Measurements from ENCODE around the gene FCER2.

DNA sequence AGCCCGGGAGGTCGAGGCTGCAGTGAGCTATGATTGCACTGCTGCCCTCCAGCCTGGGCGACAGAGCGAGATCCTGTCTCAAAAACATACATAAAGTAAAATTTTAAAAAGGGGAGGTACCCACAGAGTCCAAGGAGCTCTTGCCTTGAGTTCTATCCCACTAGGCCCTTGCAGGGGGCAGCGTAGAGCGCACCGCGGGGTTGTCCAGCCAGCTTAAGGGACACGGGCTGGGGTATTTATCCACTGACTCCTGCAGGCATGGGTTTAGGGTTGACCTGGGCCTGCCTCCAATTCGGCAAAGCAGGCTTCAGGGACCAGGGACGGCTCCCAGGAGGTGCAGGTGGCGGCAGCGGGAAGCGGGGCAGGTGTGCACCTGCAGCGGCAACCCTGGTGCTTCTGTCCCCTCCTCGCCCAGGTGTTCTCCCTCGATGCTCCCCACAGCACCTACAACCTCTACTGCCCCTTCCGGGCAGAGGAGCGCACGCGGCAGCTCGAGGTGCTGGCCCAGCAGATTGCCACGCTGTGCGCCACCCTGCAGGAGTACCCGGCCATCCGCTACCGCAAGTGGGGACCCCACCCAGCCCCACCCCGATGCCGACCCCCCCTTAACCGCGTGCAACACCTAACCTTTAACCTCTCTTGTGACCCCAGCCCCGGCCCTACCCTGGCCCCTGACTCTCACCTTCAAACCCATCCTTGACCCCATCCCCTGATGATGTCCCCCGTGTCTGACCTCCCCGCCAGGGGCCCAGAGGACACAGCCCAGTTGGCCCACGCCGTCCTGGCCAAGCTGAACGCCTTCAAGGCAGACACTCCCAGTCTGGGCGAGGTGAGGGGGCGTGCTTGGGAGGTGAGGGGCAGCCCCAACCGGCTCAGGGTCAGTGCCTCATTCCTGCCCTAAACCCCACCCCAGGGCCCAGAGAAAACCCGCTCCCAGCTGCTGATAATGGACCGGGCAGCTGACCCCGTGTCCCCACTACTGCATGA, 60.3 kb downstream of the FCER2 start:
- TF ChIP-seq, protein P1, sequence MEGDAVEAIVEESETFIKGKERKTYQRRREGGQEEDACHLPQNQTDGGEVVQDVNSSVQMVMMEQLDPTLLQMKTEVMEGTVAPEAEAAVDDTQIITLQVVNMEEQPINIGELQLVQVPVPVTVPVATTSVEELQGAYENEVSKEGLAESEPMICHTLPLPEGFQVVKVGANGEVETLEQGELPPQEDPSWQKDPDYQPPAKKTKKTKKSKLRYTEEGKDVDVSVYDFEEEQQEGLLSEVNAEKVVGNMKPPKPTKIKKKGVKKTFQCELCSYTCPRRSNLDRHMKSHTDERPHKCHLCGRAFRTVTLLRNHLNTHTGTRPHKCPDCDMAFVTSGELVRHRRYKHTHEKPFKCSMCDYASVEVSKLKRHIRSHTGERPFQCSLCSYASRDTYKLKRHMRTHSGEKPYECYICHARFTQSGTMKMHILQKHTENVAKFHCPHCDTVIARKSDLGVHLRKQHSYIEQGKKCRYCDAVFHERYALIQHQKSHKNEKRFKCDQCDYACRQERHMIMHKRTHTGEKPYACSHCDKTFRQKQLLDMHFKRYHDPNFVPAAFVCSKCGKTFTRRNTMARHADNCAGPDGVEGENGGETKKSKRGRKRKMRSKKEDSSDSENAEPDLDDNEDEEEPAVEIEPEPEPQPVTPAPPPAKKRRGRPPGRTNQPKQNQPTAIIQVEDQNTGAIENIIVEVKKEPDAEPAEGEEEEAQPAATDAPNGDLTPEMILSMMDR (IDR thresholded peaks at IDR 0.05) = no peak
- TF ChIP-seq POLR2A (IDR thresholded peaks at IDR 0.05) = no peak
